ENCODE data around the gene DTL.

The DTL gene

GRCh38 chr1:212039622-212040021 lies 4.1 kb downstream of the DTL start:
- no peak for DNase-seq

GRCh38 chr1:212040629-212041412 lies 5.3 kb downstream of the DTL start:
- no peak for DNase-seq

- no peak for DNase-seq
Measured at GRCh38 chr1:212042436-212042835, 6.9 kb downstream of the DTL start.

- no peak for DNase-seq
Measured at GRCh38 chr1:212044851-212045250, 9.3 kb downstream of the DTL start.

GRCh38 chr1:212045981-212046380 lies 10.4 kb downstream of the DTL start:
- DNase-seq = no peak

GRCh38 chr1:212053993-212054392 lies 18.4 kb downstream of the DTL start:
- no peak for DNase-seq

- DNase-seq = no peak
Measured at GRCh38 chr1:212055333-212055732, 19.8 kb downstream of the DTL start.

GRCh38 chr1:212060632-212061472 lies 25.3 kb downstream of the DTL start:
- no peak for DNase-seq

GRCh38 chr1:212062832-212063438 lies 27.4 kb downstream of the DTL start:
- DNase-seq = peak; percentile 41

- no peak for DNase-seq
Measured at GRCh38 chr1:212067787-212068186, 32.2 kb downstream of the DTL start.

- DNase-seq = peak; percentile 18
Measured at GRCh38 chr1:212070720-212071302, 35.3 kb downstream of the DTL start.

- DNase-seq = no peak
Measured at GRCh38 chr1:212072047-212072446, 36.5 kb downstream of the DTL start.

GRCh38 chr1:212073490-212073889 lies 37.9 kb downstream of the DTL start:
- no peak for DNase-seq

- DNase-seq = no peak
Measured at GRCh38 chr1:212074313-212074712, 38.8 kb downstream of the DTL start.

GRCh38 chr1:212074856-212075255 lies 39.3 kb downstream of the DTL start:
- no peak for DNase-seq

GRCh38 chr1:212077028-212077427 lies 41.5 kb downstream of the DTL start:
- DNase-seq = no peak

- no peak for DNase-seq
Measured at GRCh38 chr1:212078826-212079225, 43.3 kb downstream of the DTL start.

- no peak for DNase-seq
Measured at GRCh38 chr1:212082765-212083406, 47.3 kb downstream of the DTL start.

GRCh38 chr1:212089560-212090163 lies 54.1 kb downstream of the DTL start:
- DNase-seq = no peak

- no peak for DNase-seq
Measured at GRCh38 chr1:212091438-212092121, 56.0 kb downstream of the DTL start.

GRCh38 chr1:212097360-212097759 lies 61.8 kb downstream of the DTL start:
- DNase-seq = no peak

- no peak for DNase-seq
Measured at GRCh38 chr1:212098310-212098709, 62.8 kb downstream of the DTL start.
